H1 (cell line): ENCODE results near the gene AAK1. TPM values are rescaled to one million over a fixed set of nuclear protein-coding genes. Genes with fewer than 3 reads are reported as not detected.

Experiments
- CTCF ChIA-PET: fragments of 300-600 bp; sonication (Branson Sonifier 250); formaldehyde crosslinking; loops from one replicate; lab custom pipeline; 2021; ENCODE audit not compliant: partially characterized antibody; lab: Charles Lee
- POLR2A ChIA-PET: fragments of 300-600 bp; sonication (Branson Sonifier 250); formaldehyde crosslinking; loops from one replicate; lab custom pipeline; 2021; ENCODE audit warnings: inconsistent platforms; ENCODE audit not compliant: partially characterized antibody; lab: Charles Lee
- DNase-seq, 2 experiments: peaks; one replicate each; pipeline versions ENCODE4 v3.0.0 to v3.0.0-alpha.2; 2010 to 2022; ENCODE audit warnings: low spot score in 2 of 2, low read depth in 1 of 2, mixed read lengths in 1 of 2
- FAIRE-seq: peaks from 2 replicates; lab custom pipeline; 2011; peaks lifted over from hg19 to GRCh38; lab: Jason Lieb, UNC
- H2AFZ ChIP-seq: 2 replicates; pipeline ENCODE4 v1.8.1; 2012; ENCODE audit warnings: low read length, inconsistent platforms
- H2AK5ac ChIP-seq: 2 replicates; pipeline ENCODE4 v1.6.1; 2013; ENCODE audit warnings: low read depth, low read length
- H2BK120ac ChIP-seq: replicated peaks from 2 replicates; pipeline ENCODE3; 2013; ENCODE audit warnings: low read depth, low read length, inconsistent platforms
- H2BK12ac ChIP-seq: 2 replicates; pipeline ENCODE4 v1.6.1; 2013; ENCODE audit warnings: low read depth, low read length
- H2BK15ac ChIP-seq: 2 replicates; pipeline ENCODE4 v1.6.1; 2013; ENCODE audit warnings: low read length
- H2BK20ac ChIP-seq: 2 replicates; pipeline ENCODE4 v1.6.1; 2013; ENCODE audit warnings: low read length
- H2BK5ac ChIP-seq: 2 replicates; pipeline ENCODE4 v1.6.1; 2013; ENCODE audit warnings: low read depth, low read length
- H3K14ac ChIP-seq: 2 replicates; pipeline ENCODE4 v1.6.1; 2013; ENCODE audit warnings: inconsistent platforms; ENCODE audit not compliant: insufficient read length
- H3K18ac ChIP-seq: 2 replicates; pipeline ENCODE4 v1.6.1; 2013; ENCODE audit warnings: low read length; ENCODE audit errors: extremely low read depth
- H3K23ac ChIP-seq: 2 replicates; pipeline ENCODE4 v1.6.1; 2013; ENCODE audit warnings: inconsistent platforms; ENCODE audit not compliant: insufficient read length
- H3K23me2 ChIP-seq: 2 replicates; pipeline ENCODE4 v1.6.1; 2013; ENCODE audit warnings: low read depth, low read length
- H3K27ac ChIP-seq: 2 replicates; pipeline ENCODE4 v1.6.1; 2011; ENCODE audit warnings: low read depth, low read length, inconsistent platforms
- H3K27me3 ChIP-seq, 4 experiments: replicated peaks in 1 of 4; 1 replicate in 1 of 4; 2 replicates in 3 of 4; pipeline versions ENCODE4 v1.6.1 to v1.8.1; 2011 to 2013; ENCODE audit warnings: low read length in 3 of 4, mild to moderate bottlenecking in 3 of 4, inconsistent platforms in 2 of 4, mixed read lengths in 2 of 4, moderate library complexity in 1 of 4; ENCODE audit not compliant: control insufficient read depth in 3 of 4, insufficient read depth in 3 of 4; ENCODE audit errors: extremely low read depth in 1 of 4
- H3K36me3 ChIP-seq, 4 experiments: 2 replicates each; pipeline versions ENCODE4 v1.6.1 to v1.8.1; 2011 to 2013; ENCODE audit warnings: mild to moderate bottlenecking in 4 of 4, low read length in 3 of 4, moderate library complexity in 2 of 4, control low read depth in 1 of 4, inconsistent platforms in 1 of 4; ENCODE audit not compliant: insufficient read depth in 4 of 4, control insufficient read depth in 2 of 4
- H3K4ac ChIP-seq: replicated peaks from 2 replicates; pipeline ENCODE3; 2013; ENCODE audit warnings: low read length, low read depth, mixed read lengths, inconsistent platforms; ENCODE audit not compliant: insufficient read length
- H3K4me1 ChIP-seq, 4 experiments: replicated peaks in 1 of 4; 1 replicate in 1 of 4; 2 replicates in 3 of 4; pipeline versions ENCODE4 v1.6.1 to v1.8.1; 2011 to 2013; ENCODE audit warnings: low read length in 3 of 4, inconsistent platforms in 2 of 4, mixed read lengths in 1 of 4; ENCODE audit not compliant: insufficient read depth in 4 of 4, control insufficient read depth in 3 of 4
- H3K4me2 ChIP-seq, 2 experiments: 2 replicates each; pipeline versions ENCODE4 v1.6.1 to v1.8.1; 2011 to 2013; ENCODE audit warnings: low read depth in 2 of 2, low read length in 2 of 2, control low read depth in 1 of 2, inconsistent platforms in 1 of 2, mild to moderate bottlenecking in 1 of 2; ENCODE audit not compliant: insufficient read depth in 1 of 2
- H3K4me3 ChIP-seq, 4 experiments: fragments of 200-600, 300-600 bp in 1 of 4; sonication (generic), shearing (Covaris generic), sonication (Bioruptor Twin) in 1 of 4; 2 replicates each; pipeline versions ENCODE4 v1.5.1 to v1.8.1; 2011 to 2016; ENCODE audit warnings: low read length in 4 of 4, low read depth in 3 of 4, control low read depth in 2 of 4, inconsistent platforms in 2 of 4, mild to moderate bottlenecking in 2 of 4, mixed read lengths in 1 of 4, moderate library complexity in 1 of 4; ENCODE audit not compliant: insufficient read depth in 2 of 4; ENCODE audit errors: extremely low read depth in 1 of 4
- H3K56ac ChIP-seq: replicated peaks from 2 replicates; pipeline ENCODE3; 2013; ENCODE audit warnings: low read depth, mild to moderate bottlenecking, mixed read lengths, low read length, inconsistent platforms; ENCODE audit not compliant: insufficient read length
- H3K79me1 ChIP-seq: 2 replicates; pipeline ENCODE4 v1.6.1; 2013; ENCODE audit warnings: low read depth, low read length, control low read depth
- H3K79me2 ChIP-seq, 2 experiments: 2 replicates each; pipeline versions ENCODE4 v1.6.1 to v1.8.1; 2012 to 2013; ENCODE audit warnings: low read length in 2 of 2, mild to moderate bottlenecking in 2 of 2, inconsistent platforms in 1 of 2; ENCODE audit not compliant: insufficient read depth in 2 of 2, control insufficient read depth in 1 of 2
- H3K9ac ChIP-seq, 4 experiments: replicated peaks in 1 of 4; 1 replicate in 1 of 4; 2 replicates in 3 of 4; pipeline versions ENCODE4 v1.6.1 to v1.8.1; 2011 to 2013; ENCODE audit warnings: low read depth in 3 of 4, low read length in 3 of 4, control low read depth in 2 of 4, mild to moderate bottlenecking in 2 of 4, moderate library complexity in 2 of 4, inconsistent platforms in 1 of 4; ENCODE audit errors: extremely low read depth in 1 of 4
- H3K9me3 ChIP-seq, 2 experiments: 2 replicates each; pipeline versions ENCODE4 v1.6.1 to v1.8.1; 2012 to 2013; ENCODE audit warnings: mild to moderate bottlenecking in 2 of 2, moderate library complexity in 2 of 2, control low read depth in 1 of 2, inconsistent platforms in 1 of 2, low read depth in 1 of 2, low read length in 1 of 2, mixed read lengths in 1 of 2; ENCODE audit not compliant: insufficient read depth in 2 of 2
- H4K20me1 ChIP-seq, 2 experiments: replicated peaks in 1 of 2; 2 replicates each; pipeline versions ENCODE3 to v1.8.1; 2011 to 2013; ENCODE audit warnings: inconsistent platforms in 2 of 2, low read length in 2 of 2, mild to moderate bottlenecking in 1 of 2; ENCODE audit not compliant: insufficient read depth in 2 of 2, control insufficient read depth in 1 of 2
- H4K5ac ChIP-seq: 2 replicates; pipeline ENCODE4 v1.6.1; 2013; ENCODE audit warnings: low read length, low read depth, mixed read lengths, inconsistent platforms; ENCODE audit not compliant: insufficient read length
- H4K8ac ChIP-seq: 2 replicates; pipeline ENCODE4 v1.8.0; 2013; ENCODE audit warnings: mild to moderate bottlenecking, moderate library complexity, low read length, inconsistent platforms; ENCODE audit not compliant: insufficient read depth; ENCODE audit errors: extremely low read depth
- H4K91ac ChIP-seq: replicated peaks from 2 replicates; pipeline ENCODE3; 2013; ENCODE audit warnings: low read length, mixed read lengths, inconsistent platforms; ENCODE audit not compliant: insufficient read length
- ATF2 ChIP-seq: IDR thresholded peaks from 2 replicates; pipeline ENCODE4 v1.6.1; 2012; ENCODE audit warnings: low read length, inconsistent platforms
- BACH1 ChIP-seq: IDR thresholded peaks from 2 replicates; pipeline ENCODE4 v1.6.1; 2012; ENCODE audit warnings: low read length, improper control_type of control experiment
- CEBPB ChIP-seq: IDR thresholded peaks from 2 replicates; pipeline ENCODE4 v1.6.1; 2012; ENCODE audit warnings: low read depth, low read length
- CREB1 ChIP-seq: IDR thresholded peaks from 2 replicates; pipeline ENCODE4 v1.6.1; 2012; ENCODE audit warnings: inconsistent platforms
- CTBP2 ChIP-seq: IDR thresholded peaks from 2 replicates; pipeline ENCODE4 v1.7.0; 2011; ENCODE audit warnings: borderline replicate concordance, mild to moderate bottlenecking, moderate library complexity, mixed read lengths, low read length; ENCODE audit not compliant: insufficient read depth, insufficient read length
- JUN ChIP-seq: IDR thresholded peaks from 2 replicates; pipeline ENCODE4 v1.6.1; 2011; ENCODE audit warnings: low read depth, mild to moderate bottlenecking, improper control_type of control experiment, low read length
- MAFK ChIP-seq: IDR thresholded peaks from 2 replicates; pipeline ENCODE4 v1.6.1; 2012; ENCODE audit warnings: low read depth, mild to moderate bottlenecking, improper control_type of control experiment, low read length
- POLR2AphosphoS5 ChIP-seq: IDR thresholded peaks from 2 replicates; pipeline ENCODE4 v1.6.1; 2011; ENCODE audit warnings: low read depth, low read length
- POU5F1 ChIP-seq: IDR thresholded peaks from 2 replicates; pipeline ENCODE4 v1.6.1; 2011; ENCODE audit warnings: low read depth, mild to moderate bottlenecking, low read length, moderate library complexity
- SIN3A ChIP-seq, 2 experiments: IDR thresholded peaks in 1 of 2; conservative IDR thresholded peaks in 1 of 2; 2 replicates each; pipeline ENCODE4 v1.6.1; 2011 to 2012; ENCODE audit warnings: low read length in 2 of 2, improper control_type of control experiment in 1 of 2, low read depth in 1 of 2, mild to moderate bottlenecking in 1 of 2
- SIRT6 ChIP-seq: IDR thresholded peaks from one replicate; pipeline ENCODE4 v1.7.1; 2012; ENCODE audit warnings: low read length, inconsistent platforms
- SP2 ChIP-seq: IDR thresholded peaks from 2 replicates; pipeline ENCODE4 v1.6.1; 2012; ENCODE audit warnings: mild to moderate bottlenecking, low read length, inconsistent platforms
- SP4 ChIP-seq: IDR thresholded peaks from 2 replicates; pipeline ENCODE4 v1.6.1; 2012; ENCODE audit warnings: low read length, inconsistent platforms
- TBP ChIP-seq: IDR thresholded peaks from 2 replicates; pipeline ENCODE4 v1.6.1; 2011; ENCODE audit warnings: low read depth, low read length, improper control_type of control experiment
- YY1 ChIP-seq: IDR thresholded peaks from 2 replicates; pipeline ENCODE4 v1.6.1; 2011; ENCODE audit warnings: low read depth, mild to moderate bottlenecking, low read length
- WGBS, 2 experiments: shearing (Covaris generic) in 1 of 2; methylation state at CpG; one replicate each; pipeline versions ENCODE4 v1.1.6 to v1.1.7; 2013 to 2015; ENCODE audit warnings: low lambda C conversion rate in 2 of 2, mixed read lengths in 2 of 2, inconsistent platforms in 1 of 2, low coverage in 1 of 2, missing lambda C conversion rate in 1 of 2; ENCODE audit not compliant: insufficient replicate concordance in 2 of 2, insufficient coverage in 1 of 2, insufficient read length in 1 of 2; ENCODE audit errors: extremely low coverage in 1 of 2, missing lambda C conversion rate in 1 of 2; 5-methylcytosine and 5-hydroxymethylcytosine counted together
- polyA plus RNA-seq, 7 experiments: library from polyadenylated mRNA; depleted of rRNA in 3 of 7; stranded (reverse) in 5 of 7; unstranded in 2 of 7; fragments of >200 nt in 5 of 7; fragments of 200-250 nt in 2 of 7; gene quantifications; 1 replicate in 5 of 7; 2 replicates in 1 of 7; 4 replicates in 1 of 7; pipeline versions ENCODE4 v1.2.1 to v1.2.3, GENCODE V29; 2011 to 2013; ENCODE audit warnings: missing spikeins in 2 of 7, mixed read lengths in 2 of 7
- total RNA-seq: library from RNA; stranded (reverse); fragmentation: NEBNext Ultra II Directional; extraction: Animal tissue kit (Norgen Biotek cat#: 25700); gene quantifications from 2 replicates; pipeline ENCODE4 v1.2.1, GENCODE V29; 2021

Gene AAK1
- total and polyA plus RNA-seq, 2 of the 8 experiments (the other 6 are each of a cell fraction or from before 2014, with no cell fraction given) = 10.0 to 40.5 TPM

DNA sequence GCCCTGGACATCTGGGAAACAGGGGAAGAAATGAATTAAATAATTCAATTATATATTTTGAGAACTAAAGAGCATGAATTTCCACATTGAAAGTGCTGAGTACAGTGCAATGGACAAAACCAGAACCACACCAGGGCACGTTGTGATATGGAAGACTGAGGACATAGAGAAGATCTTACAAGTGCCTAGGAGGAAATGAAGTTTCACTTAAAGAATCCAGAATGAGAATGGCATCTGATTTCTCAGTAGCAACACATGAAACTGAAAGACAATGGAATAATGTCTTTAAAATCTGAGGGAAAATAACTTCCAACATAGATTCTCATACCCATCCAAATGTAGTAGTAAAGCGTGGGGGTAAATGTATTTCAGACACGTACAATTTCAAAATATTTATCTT lies 20.3 kb upstream of the AAK1 start:
- no peak for FAIRE-seq
- CTCF ChIA-PET = interaction anchor here (1.0 kb wide), 1 partner anchor 107 kb away, joined by 3 read pairs; no protein-coding TSS in a partner anchor
- TF ChIP-seq SP2 (no peak), CTBP2 (no peak), SIN3A (conservative IDR thresholded peaks at IDR 0.05 in 1 of 2, IDR thresholded peaks at IDR 0.05 in 1 of 2; ENCODE audit: low read depth in 1 of 2, low read length in 2 of 2) (no peak), CEBPB (no peak), BACH1 (no peak), JUN (no peak), YY1 (no peak), SIRT6 (no peak), POLR2AphosphoS5 (no peak), MAFK (no peak), POU5F1 (no peak), ATF2 (no peak), CREB1 (no peak), TBP (no peak), SP4 (no peak)

More for the DNA sequence above, 20.3 kb upstream of the AAK1 start:
- H3K4me3 ChIP-seq = no peak overlapping the region
- WGBS, 2 experiments = 84% methylated on average over 3 of the region's 3 CpGs; no CpG with 5 or more reads in 1 of the 2 experiments
- H3K9me3 ChIP-seq = no peaks in the 10 kb centered on the region
- H2AK5ac ChIP-seq = no peak overlapping the region
- no peak overlapping the region for H4K91ac ChIP-seq
- no peak overlapping the region for H2BK15ac ChIP-seq
- H3K27ac ChIP-seq = no peak overlapping the region
- H3K9ac ChIP-seq = no peak overlapping the region
- H4K20me1 ChIP-seq = no peaks in the 10 kb centered on the region
- H4K8ac ChIP-seq = no peak overlapping the region
- POLR2A ChIA-PET = no interaction called here
- H3K36me3 ChIP-seq = no peaks in the 10 kb centered on the region
- no peaks in the 10 kb centered on the region for H3K4me1 ChIP-seq
- no peak overlapping the region for H2BK120ac ChIP-seq
- no peak overlapping the region for H3K18ac ChIP-seq
- H3K14ac ChIP-seq = no peak overlapping the region
- H3K23ac ChIP-seq = no peak overlapping the region
- no peak overlapping the region for H4K5ac ChIP-seq
- no peak overlapping the region for H2AFZ ChIP-seq
- H2BK12ac ChIP-seq = no peak overlapping the region
- no peaks in the 10 kb centered on the region for H3K79me1 ChIP-seq
- H3K27me3 ChIP-seq = no peaks in the 10 kb centered on the region
- no peak overlapping the region for H3K56ac ChIP-seq
- H3K23me2 ChIP-seq = no peaks in the 10 kb centered on the region
- H3K4me2 ChIP-seq = no peak overlapping the region
- no peak overlapping the region for H3K4ac ChIP-seq
- H2BK20ac ChIP-seq = no peak overlapping the region
- H2BK5ac ChIP-seq = no peak overlapping the region
- H3K79me2 ChIP-seq = no peaks in the 10 kb centered on the region
- DNase-seq = no peak
